B cell (primary cell): ENCODE results near the gene HSD17B1. TPM values are rescaled to one million over a fixed set of nuclear protein-coding genes. Genes with fewer than 3 reads are reported as not detected.

Source experiments
- ATAC-seq: fragments of 200-7000 bp; cut with Tn5 transposase; one replicate; pipeline ENCODE4 v1.10.0; 2021; ENCODE audit warnings: low read depth, mild to moderate bottlenecking, moderate number of reproducible peaks, moderate library complexity
- CTCF ChIA-PET: fragments of 350-600 bp; sonication (Branson Sonifier 250); formaldehyde crosslinking; loops from one replicate; lab custom pipeline; 2021; ENCODE audit warnings: antibody characterized with exemption, inconsistent platforms; lab: Charles Lee
- POLR2A ChIA-PET: fragments of 350-600 bp; sonication (Branson Sonifier 250); formaldehyde crosslinking; loops from one replicate; lab custom pipeline; 2021; ENCODE audit warnings: antibody characterized with exemption; lab: Charles Lee
- DNase-seq: peaks from one replicate; pipeline ENCODE4 v3.0.0; 2013
- H2AFZ ChIP-seq: 2 replicates; pipeline ENCODE4 v1.6.1; 2012; ENCODE audit warnings: mild to moderate bottlenecking, low read depth, low read length; ENCODE audit not compliant: insufficient read depth, poor library complexity, severe bottlenecking
- H3K27ac ChIP-seq, 2 donors: 1 replicate in 1 of 2; 2 replicates in 1 of 2; pipeline ENCODE4 v1.5.1; 2012 to 2013; ENCODE audit warnings: low read length in 2 of 2, mild to moderate bottlenecking in 2 of 2, moderate library complexity in 1 of 2
- H3K27me3 ChIP-seq, 4 experiments: fragments of 200-600 bp in 1 of 4; sonication (generic) in 1 of 4; replicated peaks in 1 of 4; 1 replicate in 2 of 4; 2 replicates in 2 of 4; pipeline versions ENCODE4 v1.6.1 to v1.7.0; 2013 to 2016; ENCODE audit warnings: low read length in 3 of 4, mild to moderate bottlenecking in 2 of 4, mixed read lengths in 1 of 4, moderate library complexity in 1 of 4; ENCODE audit not compliant: insufficient read depth in 4 of 4, control insufficient read depth in 3 of 4; ENCODE audit errors: control extremely low read depth in 1 of 4
- H3K36me3 ChIP-seq, 2 experiments: replicated peaks in 1 of 2; 1 replicate in 1 of 2; 2 replicates in 1 of 2; pipeline versions ENCODE4 v1.6.1 to v1.7.1; 2013; ENCODE audit warnings: low read length in 1 of 2; ENCODE audit not compliant: insufficient read depth in 2 of 2, control insufficient read depth in 1 of 2; ENCODE audit errors: control extremely low read depth in 1 of 2, extremely low read depth in 1 of 2
- H3K4me1 ChIP-seq, 2 donors: fragments of 200-600 bp in 1 of 2; sonication (generic) in 1 of 2; 1 replicate in 1 of 2; 2 replicates in 1 of 2; pipeline versions ENCODE4 v1.5.1 to v1.6.1; 2013 to 2017; ENCODE audit warnings: low read length in 2 of 2; ENCODE audit not compliant: control insufficient read depth in 2 of 2, insufficient read depth in 2 of 2
- H3K4me2 ChIP-seq: replicated peaks from 2 replicates; pipeline ENCODE3; 2012; ENCODE audit warnings: mild to moderate bottlenecking, low read depth, low read length; ENCODE audit not compliant: poor library complexity, severe bottlenecking
- H3K4me3 ChIP-seq, 5 experiments: fragments of 200-600 bp in 1 of 5; sonication (generic) in 1 of 5; 1 replicate in 3 of 5; 2 replicates in 2 of 5; pipeline versions ENCODE4 v1.5.1 to v1.7.0; 2011 to 2016; ENCODE audit warnings: low read length in 4 of 5, mild to moderate bottlenecking in 4 of 5, low read depth in 2 of 5, control low read depth in 1 of 5, moderate library complexity in 1 of 5; ENCODE audit not compliant: insufficient read depth in 1 of 5; ENCODE audit errors: control extremely low read depth in 1 of 5, extremely low read depth in 1 of 5
- H3K79me2 ChIP-seq: fragments of 200-600 bp; sonication (generic); one replicate; pipeline ENCODE4 v1.6.0; 2016; ENCODE audit warnings: low read length; ENCODE audit not compliant: control insufficient read depth, insufficient read depth
- H3K9ac ChIP-seq: fragments of 200-600 bp; sonication (generic); 2 replicates; pipeline ENCODE4 v1.6.1; 2017; ENCODE audit warnings: mild to moderate bottlenecking, low read length, moderate library complexity
- H3K9me3 ChIP-seq, 3 donors: one replicate each; pipeline versions ENCODE4 v1.6.1 to v1.7.1; 2013; ENCODE audit warnings: low read length in 2 of 3; ENCODE audit not compliant: control insufficient read depth in 2 of 3, insufficient read depth in 1 of 3; ENCODE audit errors: control extremely low read depth in 1 of 3
- H4K20me1 ChIP-seq: 2 replicates; pipeline ENCODE4 v1.6.0; 2012; ENCODE audit warnings: mild to moderate bottlenecking, low read length; ENCODE audit not compliant: insufficient read depth, control insufficient read depth, poor library complexity, severe bottlenecking
- H3K27ac Mint-ChIP-seq: one replicate; pipeline ENCODE4 v1.8.0; 2021; ENCODE audit warnings: mixed read lengths
- H3K27me3 Mint-ChIP-seq: one replicate; pipeline ENCODE4 v1.8.0; 2021; ENCODE audit warnings: mixed read lengths
- H3K4me1 Mint-ChIP-seq: one replicate; pipeline ENCODE4 v1.8.0; 2021; ENCODE audit warnings: mixed read lengths
- H3K4me3 Mint-ChIP-seq: one replicate; pipeline ENCODE4 v1.8.0; 2021; ENCODE audit warnings: mixed read lengths
- H3K9me3 Mint-ChIP-seq: one replicate; pipeline ENCODE4 v1.8.0; 2022; ENCODE audit warnings: mixed read lengths; ENCODE audit not compliant: insufficient read depth
- CTCF ChIP-seq: fragments of 200-600 bp; IDR thresholded peaks from one replicate; pipeline ENCODE4 v1.8.0; 2022; ENCODE audit warnings: antibody characterized with exemption, mild to moderate bottlenecking
- EZH2 ChIP-seq: IDR thresholded peaks from 2 replicates; pipeline ENCODE4 v1.6.1; 2012; ENCODE audit warnings: borderline replicate concordance, low read depth, mild to moderate bottlenecking, moderate library complexity, low read length; ENCODE audit not compliant: insufficient read depth, poor library complexity, severe bottlenecking
- WGBS: methylation state at CpG from one replicate; pipeline ENCODE4 v1.1.5; 2013; ENCODE audit warnings: missing lambda C conversion rate; ENCODE audit not compliant: insufficient coverage; 5-methylcytosine and 5-hydroxymethylcytosine counted together
- intact Hi-C: fragments of 100-400 bp; cut with micrococcal nuclease; formaldehyde crosslinking; loops from one replicate; pipeline ENCODE4 v1.10.0; 2022
- polyA plus RNA-seq: library from polyadenylated mRNA; depleted of rRNA; stranded (reverse); fragments of >200 nt; gene quantifications from 2 replicates; pipeline ENCODE4 v1.2.3, GENCODE V29; 2012
- total RNA-seq, 2 donors: library from RNA; stranded (reverse); fragments of 120-200 nt in 1 of 2; gene quantifications; 1 replicate in 1 of 2; 2 replicates in 1 of 2; pipeline versions ENCODE4 v1.2.3 to v1.2.4, GENCODE V29; 2013 to 2022

HSD17B1 gene
- total and polyA plus RNA-seq, 2 donors (not counting 1 experiment from before 2014, with no cell fraction given), result 1.3 to 3.3 TPM

DNA sequence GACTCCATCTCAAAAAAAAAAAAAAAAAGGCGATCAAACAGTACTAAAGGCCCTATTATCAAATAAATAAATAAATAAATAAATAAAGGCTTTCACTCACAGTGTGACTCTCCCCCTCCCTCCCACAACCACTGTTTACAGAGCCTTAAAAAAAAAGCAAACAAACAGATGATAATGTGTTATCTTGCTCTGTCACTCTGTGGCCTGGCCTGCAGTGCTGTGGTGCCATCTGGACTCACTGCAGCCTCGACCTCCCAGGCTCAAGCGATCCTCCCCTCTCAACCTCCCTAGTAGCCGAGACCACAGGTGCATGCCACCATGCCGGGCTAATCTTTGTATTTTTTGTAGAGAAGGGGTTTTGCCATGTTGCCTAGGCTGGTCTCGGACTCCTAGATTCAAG is 24.8 kb upstream of the HSD17B1 start:
- Histone ChIP-seq H3K9me3 (no peaks in the 10 kb centered on the region), H3K4me2 (no peak overlapping the region), H3K4me3 (no peak overlapping the region), H3K27ac (no peak overlapping the region), H3K9ac (no peak overlapping the region), H3K36me3 (peaks cover 0 to 4% of the 10 kb centered on the region in 2 experiments), H3K79me2 (no peaks in the 10 kb centered on the region), H2AFZ (no peak overlapping the region), H3K27me3 (no peaks in the 10 kb centered on the region), H3K4me1 (peaks cover 24 to 37% of the 10 kb centered on the region in 2 donors), H4K20me1 (no peaks in the 10 kb centered on the region)
- intact Hi-C loops, result loop anchor here (1.0 kb wide), 1 partner anchor 206 kb away; no protein-coding TSS in a partner anchor
- Mint-ChIP-seq H3K27me3 (no peaks in the 10 kb centered on the region), H3K9me3 (no peaks in the 10 kb centered on the region), H3K27ac (no peak overlapping the region), H3K4me1 (peaks cover 26% of the 10 kb centered on the region), H3K4me3 (no peak overlapping the region)
- DNase-seq (no peak), ATAC-seq (no peak)
- CTCF ChIA-PET, result interaction anchor here (0.6 to 1.5 kb wide), 19 partner anchors 8 to 411 kb away, joined by 3 to 12 read pairs (median 4); partner anchors contain the start of gene NAGLU
- POLR2A ChIA-PET, result no interaction called here
- TF ChIP-seq EZH2 (no peak), CTCF (no peak)
- 94% methylated on average over 2 of the region's 6 CpGs for WGBS

DNA sequence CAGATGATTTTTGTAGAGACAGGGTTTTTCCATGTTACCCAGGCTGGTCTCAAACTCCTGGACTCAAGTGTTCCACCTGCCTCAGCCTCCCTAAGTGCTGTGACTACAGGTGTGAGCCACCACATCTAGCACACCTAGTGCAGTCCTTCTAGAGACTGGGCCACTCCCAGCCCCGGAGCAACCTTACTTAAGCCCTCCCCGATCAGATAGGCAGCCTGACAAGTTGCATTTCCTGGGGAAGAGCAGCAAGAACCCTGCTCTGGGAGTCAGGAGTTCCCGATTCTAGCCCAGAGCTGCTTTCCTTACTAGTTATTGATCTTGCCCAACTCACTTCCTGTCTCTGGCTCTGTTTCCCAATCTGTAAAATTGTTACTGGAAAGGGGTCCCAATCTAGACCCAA is 23.7 kb upstream of the HSD17B1 start:
- no peaks in the 10 kb centered on the region for H3K27me3 ChIP-seq
- no peak overlapping the region for H3K4me3 Mint-ChIP-seq

More for the DNA sequence above, 23.7 kb upstream of the HSD17B1 start:
- Mint-ChIP-seq H3K9me3 (no peaks in the 10 kb centered on the region), H3K27me3 (no peaks in the 10 kb centered on the region), H3K4me1 (peaks cover 31% of the 10 kb centered on the region), H3K27ac (no peak overlapping the region)
- CTCF ChIA-PET, result interaction anchor here (0.7 to 1.9 kb wide), 4 partner anchors 8 to 101 kb away, joined by 3 to 11 read pairs (median 6); partner anchors contain the start of gene PSMC3IP
- Histone ChIP-seq H3K9me3 (no peaks in the 10 kb centered on the region), H3K4me3 (no peak overlapping the region), H3K27ac (no peak overlapping the region), H3K4me2 (no peak overlapping the region), H3K79me2 (no peaks in the 10 kb centered on the region), H2AFZ (no peak overlapping the region), H3K36me3 (no peaks in the 10 kb centered on the region), H3K9ac (no peak overlapping the region), H3K4me1 (peaks cover 24 to 37% of the 10 kb centered on the region in 2 donors), H4K20me1 (no peaks in the 10 kb centered on the region)
- ATAC-seq (no peak), DNase-seq (no peak)
- intact Hi-C loops, result no loop called here
- TF ChIP-seq CTCF (no peak), EZH2 (no peak)
- POLR2A ChIA-PET, result no interaction called here
- WGBS, result 20% methylated on average over 2 of the region's 3 CpGs
